Breast epithelium (tissue), 4 donors: Measurements from ENCODE around the gene PTPRF. TPM values are rescaled to one million over a fixed set of nuclear protein-coding genes. Genes with fewer than 3 reads are reported as not detected.

Experiments used
- DNase-seq, 2 donors: peaks; one replicate each; pipeline ENCODE4 v3.0.0-alpha.2; 2019; ENCODE audit warnings: low spot score in 2 of 2
- H3K27ac ChIP-seq, 2 donors: fragments of 200-600 bp; sonication (generic) in 1 of 2; one replicate each; pipeline ENCODE4 v1.5.1; 2016 to 2019; ENCODE audit warnings: mild to moderate bottlenecking in 1 of 2
- H3K27me3 ChIP-seq, 2 donors: fragments of 200-600 bp; sonication (generic) in 1 of 2; one replicate each; pipeline versions ENCODE4 v1.5.1 to v1.6.0; 2017 to 2019; ENCODE audit warnings: control low read depth in 1 of 2, mild to moderate bottlenecking in 1 of 2
- H3K36me3 ChIP-seq: fragments of 200-600 bp; one replicate; pipeline ENCODE4 v1.5.1; 2019
- H3K4me1 ChIP-seq, 2 donors: fragments of 200-600 bp; sonication (generic); one replicate each; pipeline ENCODE4 v1.5.1; 2016 to 2019; ENCODE audit warnings: control low read depth in 1 of 2
- H3K4me3 ChIP-seq, 3 donors: fragments of 200-600 bp; sonication (generic); 1 replicate in 2 of 3; 2 replicates in 1 of 3; pipeline ENCODE4 v1.5.1; 2016 to 2019; ENCODE audit warnings: mild to moderate bottlenecking in 3 of 3, moderate library complexity in 2 of 3
- H3K9me3 ChIP-seq, 2 donors: fragments of 200-600 bp; sonication (generic) in 1 of 2; one replicate each; pipeline ENCODE4 v1.5.1; 2016 to 2019; ENCODE audit warnings: control low read depth in 1 of 2
- CTCF ChIP-seq, 3 donors: fragments of 450-650 bp; IDR thresholded peaks; one replicate each; pipeline ENCODE4 v1.5.1; 2016 to 2017; ENCODE audit warnings: antibody characterized with exemption in 3 of 3, mild to moderate bottlenecking in 3 of 3, moderate library complexity in 3 of 3
- POLR2A ChIP-seq: fragments of 450-650 bp; IDR thresholded peaks from one replicate; pipeline ENCODE4 v1.6.1; 2016; ENCODE audit warnings: antibody characterized with exemption, mild to moderate bottlenecking, moderate library complexity
- POLR2AphosphoS5 ChIP-seq, 3 donors: sonication (generic); formaldehyde crosslinking; IDR thresholded peaks; one replicate each; pipeline ENCODE4 v1.6.1; 2017; ENCODE audit warnings: antibody characterized with exemption in 3 of 3
- intact Hi-C: fragments of 100-400 bp; cut with DNase I; formaldehyde crosslinking; loops from one replicate; pipeline ENCODE4 v1.15.1; 2023; ENCODE audit warnings: low total_unique reads
- total RNA-seq, 3 donors: library from RNA; depleted of rRNA; stranded (reverse); fragments of >200 nt; gene quantifications; one replicate each; pipeline ENCODE4 v1.1.0, GENCODE V29; 2016

Gene PTPRF
- total RNA-seq, 3 donors from 2014 or later: 109 to 149 (median 116) TPM

- no peak for TF ChIP-seq POLR2A
- no peak for TF ChIP-seq POLR2AphosphoS5 (IDR thresholded peaks at IDR 0.05)
- TF ChIP-seq CTCF (IDR thresholded peaks at IDR 0.05): no peak
- intact Hi-C loops: loop anchor here (10.0 kb wide), 1 partner anchor 443 kb away; the partner anchor contains the start of genes ATP6V0B, B4GALT2 and DPH2
- no peak for DNase-seq
- H3K9me3 ChIP-seq: no peaks in the 10 kb centered on the region
- H3K27me3 ChIP-seq: no peaks in the 10 kb centered on the region
- H3K4me1 ChIP-seq: peaks cover 0 to 16% of the 10 kb centered on the region in 2 donors
- H3K27ac ChIP-seq: peak overlapping the region; percentile 85 to 98
- H3K36me3 ChIP-seq: no peaks in the 10 kb centered on the region
- peak overlapping the region; percentile 59 to 97 (median 88) for H3K4me3 ChIP-seq
Observed at GRCh38 chr1:43531906-43532584, 1.4 kb downstream of the PTPRF start.

- H3K9me3 ChIP-seq: no peaks in the 10 kb centered on the region
- intact Hi-C loops: loop anchor here (10.0 kb wide), 1 partner anchor 442 kb away; the partner anchor contains the start of genes ATP6V0B, B4GALT2 and DPH2
- TF ChIP-seq POLR2A: no peak
- no peak for TF ChIP-seq CTCF (IDR thresholded peaks at IDR 0.05)
- TF ChIP-seq POLR2AphosphoS5 (IDR thresholded peaks at IDR 0.05): no peak
- no peaks in the 10 kb centered on the region for H3K36me3 ChIP-seq
- H3K4me3 ChIP-seq: peak overlapping the region in 2 of 3 donors; percentile 88 to 97
- DNase-seq: no peak
- H3K27ac ChIP-seq: peak overlapping the region; percentile 85 to 98
- H3K4me1 ChIP-seq: peaks cover 0 to 17% of the 10 kb centered on the region in 2 donors
- no peaks in the 10 kb centered on the region for H3K27me3 ChIP-seq
Observed at GRCh38 chr1:43532716-43533115, 2.0 kb downstream of the PTPRF start.

GRCh38 chr1:43533584-43533983 lies 2.9 kb downstream of the PTPRF start:
- Histone ChIP-seq H3K27me3 (no peaks in the 10 kb centered on the region), H3K4me3 (no peak overlapping the region), H3K9me3 (no peaks in the 10 kb centered on the region), H3K4me1 (peaks cover 0 to 24% of the 10 kb centered on the region in 2 donors), H3K36me3 (no peaks in the 10 kb centered on the region), H3K27ac (peak overlapping the region; percentile 65 to 75)
- DNase-seq: no peak
- TF ChIP-seq CTCF (IDR thresholded peaks at IDR 0.05) (no peak), POLR2A (no peak), POLR2AphosphoS5 (IDR thresholded peaks at IDR 0.05) (no peak)
- intact Hi-C loops: loop anchor here (10.0 kb wide), 1 partner anchor 441 kb away; the partner anchor contains the start of genes ATP6V0B, B4GALT2 and DPH2

- Histone ChIP-seq H3K4me3 (no peak overlapping the region), H3K4me1 (peaks cover 0 to 30% of the 10 kb centered on the region in 2 donors), H3K27me3 (no peaks in the 10 kb centered on the region), H3K36me3 (no peaks in the 10 kb centered on the region), H3K27ac (peak overlapping the region; percentile 65 to 75), H3K9me3 (no peaks in the 10 kb centered on the region)
- DNase-seq: no peak
- intact Hi-C loops: loop anchor here (1.0 to 10.0 kb wide), 2 partner anchors 44 to 441 kb away; partner anchors contain the start of genes ATP6V0B, B4GALT2 and DPH2
- TF ChIP-seq CTCF (IDR thresholded peaks at IDR 0.05) (no peak), POLR2AphosphoS5 (IDR thresholded peaks at IDR 0.05) (no peak), POLR2A (no peak)
Observed at GRCh38 chr1:43534256-43534655, 3.6 kb downstream of the PTPRF start.

GRCh38 chr1:43536196-43536863 lies 5.6 kb downstream of the PTPRF start:
- no peaks in the 10 kb centered on the region for H3K36me3 ChIP-seq
- no peaks in the 10 kb centered on the region for H3K9me3 ChIP-seq
- peak overlapping the region in 2 of 3 donors; percentile 15 to 38 for H3K4me3 ChIP-seq
- intact Hi-C loops: loop anchor here (10.0 kb wide), 1 partner anchor 438 kb away; the partner anchor contains the start of genes ATP6V0B, B4GALT2 and DPH2
- no peaks in the 10 kb centered on the region for H3K27me3 ChIP-seq
- TF ChIP-seq POLR2AphosphoS5 (IDR thresholded peaks at IDR 0.05) (peak; percentile 65 to 83 (median 83)), CTCF (IDR thresholded peaks at IDR 0.05) (no peak)
- peak; percentile 77 to 89 for DNase-seq
- H3K4me1 ChIP-seq: peaks cover 11 to 46% of the 10 kb centered on the region in 2 donors
- peak overlapping the region; percentile 73 to 75 for H3K27ac ChIP-seq
